Activated CD8-positive, alpha-beta memory T cell treated with anti-CD3 and anti-CD28 coated beads, Interleukin-2, amount 10 ng/mL, durations not matched to agents 7 days and 5 days (primary cell): ENCODE results near the gene PLPPR2. TPM values are rescaled to one million over a fixed set of nuclear protein-coding genes. Genes with fewer than 3 reads are reported as not detected.
A peak's percentile ranks its signal among the peaks of the same experiment; 100 is the strongest.
"Not testable (repeated sequence)": the region's sequence is repeated elsewhere in the genome, so short reads cannot be mapped to it uniquely, and the experiment has no call there.

Experiments used
- ATAC-seq: fragments of 150-1000 bp; cut with Tn5 transposase; one replicate; pipeline ENCODE4 v1.10.0; 2021; ENCODE audit warnings: moderate library complexity
- CTCF ChIA-PET: fragments of 350-600 bp; sonication (Branson Sonifier 250); formaldehyde crosslinking; loops from one replicate; lab custom pipeline; 2021; ENCODE audit warnings: antibody characterized with exemption; lab: Charles Lee
- DNase-seq: peaks from one replicate; pipeline ENCODE4 v3.0.0-alpha.2; 2020
- H3K27ac Mint-ChIP-seq: one replicate; pipeline ENCODE4 v1.8.0; 2021; ENCODE audit warnings: mild to moderate bottlenecking, mixed read lengths
- H3K27me3 Mint-ChIP-seq: one replicate; pipeline ENCODE4 v1.8.0; 2021; ENCODE audit warnings: mixed read lengths
- H3K36me3 Mint-ChIP-seq: one replicate; pipeline ENCODE4 v1.8.0; 2021; ENCODE audit warnings: mild to moderate bottlenecking, mixed read lengths
- H3K4me1 Mint-ChIP-seq: one replicate; pipeline ENCODE4 v1.8.0; 2021; ENCODE audit warnings: mixed read lengths
- H3K4me3 Mint-ChIP-seq: one replicate; pipeline ENCODE4 v1.8.0; 2021; ENCODE audit warnings: mild to moderate bottlenecking, moderate library complexity, mixed read lengths
- H3K9me3 Mint-ChIP-seq: one replicate; pipeline ENCODE4 v1.8.0; 2022; ENCODE audit warnings: low read depth, mixed read lengths
- total RNA-seq, 2 experiments: library from RNA; stranded (reverse); gene quantifications; one replicate each; pipeline ENCODE4 v1.2.3, GENCODE V29; 2021

PLPPR2 gene
- total RNA-seq, 2 experiments from 2014 or later = 0.87 to 1.3 TPM

DNA sequence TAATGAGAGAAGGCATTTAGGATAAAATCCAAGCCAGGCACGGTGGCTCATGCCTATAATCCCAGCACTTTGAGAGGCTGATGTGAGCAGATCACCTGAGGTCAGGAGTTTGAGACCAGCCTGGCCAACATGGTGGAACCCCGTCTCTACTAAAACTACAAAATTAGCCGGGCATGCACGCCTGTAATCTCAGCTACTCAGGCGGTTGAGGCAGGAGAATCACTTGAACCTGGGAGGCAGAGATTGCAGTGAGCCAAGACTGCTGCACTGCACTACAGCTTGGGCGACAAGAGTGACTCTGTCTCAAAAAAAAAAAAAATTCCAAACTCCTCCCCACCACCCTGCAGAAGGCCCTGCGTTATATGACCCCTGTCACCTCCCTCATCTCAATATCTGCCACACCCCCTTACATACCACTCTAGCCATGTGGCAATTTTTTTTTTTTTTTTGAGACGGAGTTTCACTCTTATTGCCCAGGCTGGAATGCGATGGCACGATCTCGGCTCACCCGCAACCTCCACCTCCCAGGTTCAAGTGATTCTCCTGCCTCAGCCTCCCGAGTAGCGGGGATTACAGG, 24.1 kb downstream of the PLPPR2 start:
- ATAC-seq, H3K27ac Mint-ChIP-seq, H3K4me3 Mint-ChIP-seq: not testable (repeated sequence)

GRCh38 chr19:11379857-11380350, 24.7 kb downstream of the PLPPR2 start:
- no peak for ATAC-seq
- Mint-ChIP-seq H3K4me1 (peaks cover 43% of the 10 kb centered on the region), H3K27me3 (peaks cover 18% of the 10 kb centered on the region), H3K9me3 (no peaks in the 10 kb centered on the region), H3K27ac (peak overlapping the region; percentile 97), H3K4me3 (peak overlapping the region; percentile 81), H3K36me3 (peaks cover 15% of the 10 kb centered on the region)
- DNase-seq = no peak
- CTCF ChIA-PET = interaction anchor here (2.1 to 5.0 kb wide), 8 partner anchors 11 to 126 kb away, joined by 8 to 61 read pairs (median 16); partner anchors contain the start of genes ELAVL3, ODAD3, PRKCSH and RAB3D

More for the DNA sequence above, 24.1 kb downstream of the PLPPR2 start:
- not testable (repeated sequence) for H3K9me3 Mint-ChIP-seq, DNase-seq
- H3K36me3 Mint-ChIP-seq = peaks cover 15% of the 10 kb centered on the region
- peaks cover 43% of the 10 kb centered on the region for H3K4me1 Mint-ChIP-seq
- CTCF ChIA-PET = interaction anchor here (2.6 to 5.0 kb wide), 4 partner anchors 11 to 85 kb away, joined by 15 to 61 read pairs (median 22); partner anchors contain the start of genes ODAD3, PRKCSH and RGL3
- peaks cover 13% of the 10 kb centered on the region for H3K27me3 Mint-ChIP-seq

DNA sequence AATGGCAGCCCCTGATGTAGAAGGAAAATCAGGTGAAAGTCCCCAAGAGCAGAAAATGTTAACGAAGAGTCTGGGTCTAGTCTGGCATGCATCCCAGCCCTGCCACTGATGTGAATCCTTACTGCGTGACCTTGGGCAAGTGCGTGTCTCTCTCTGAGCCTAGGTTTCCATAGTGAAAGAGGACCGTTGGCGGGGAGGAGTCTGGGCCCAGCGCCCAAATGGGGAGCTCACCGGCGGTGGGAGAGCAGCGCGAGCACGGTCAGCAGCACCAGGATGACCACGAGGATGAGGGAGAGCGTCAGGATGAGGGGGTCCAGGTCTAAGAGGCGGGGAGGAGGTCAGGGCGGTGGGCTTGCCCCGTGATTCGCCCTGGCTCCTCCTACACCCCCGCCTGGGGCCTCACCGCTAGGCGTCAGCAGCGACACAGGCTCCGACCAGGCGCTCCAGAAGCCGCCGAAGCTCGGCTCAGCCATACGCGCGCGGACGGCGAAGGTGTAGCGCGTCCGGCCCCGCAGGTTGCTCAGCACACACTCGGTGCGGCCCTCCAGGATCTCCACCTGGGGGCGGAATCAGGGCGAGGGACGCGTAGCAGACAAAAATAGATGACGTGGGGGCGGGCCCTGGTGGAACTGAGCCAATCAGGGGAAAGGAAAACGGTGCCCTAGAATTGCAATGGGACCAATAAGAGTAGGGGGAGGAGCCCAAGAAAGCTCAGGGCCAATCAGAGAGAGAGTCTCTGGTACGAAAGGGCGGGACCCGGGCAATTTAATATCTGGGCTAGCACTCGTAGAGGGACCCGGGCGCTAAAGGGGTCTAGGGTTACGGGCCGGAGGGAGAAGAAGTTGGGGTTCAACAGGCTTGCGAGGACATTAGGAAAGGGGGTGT, 25.7 kb downstream of the PLPPR2 start:
- CTCF ChIA-PET = interaction anchor here (0.6 to 5.0 kb wide), 49 partner anchors 8 to 517 kb away, joined by 3 to 61 read pairs (median 4); partner anchors contain the start of genes CCDC159, ECSIT, ELAVL3 and ELOF1
- peaks cover 15% of the 10 kb centered on the region for H3K36me3 Mint-ChIP-seq
- H3K4me1 Mint-ChIP-seq = peaks cover 39% of the 10 kb centered on the region
- H3K9me3 Mint-ChIP-seq = no peaks in the 10 kb centered on the region
- peak overlapping the region; percentile 97 for H3K27ac Mint-ChIP-seq
- ATAC-seq = peak; percentile 83
- peak overlapping the region; percentile 81 for H3K4me3 Mint-ChIP-seq
- peaks cover 19% of the 10 kb centered on the region for H3K27me3 Mint-ChIP-seq
- DNase-seq = peak; percentile 99

DNA sequence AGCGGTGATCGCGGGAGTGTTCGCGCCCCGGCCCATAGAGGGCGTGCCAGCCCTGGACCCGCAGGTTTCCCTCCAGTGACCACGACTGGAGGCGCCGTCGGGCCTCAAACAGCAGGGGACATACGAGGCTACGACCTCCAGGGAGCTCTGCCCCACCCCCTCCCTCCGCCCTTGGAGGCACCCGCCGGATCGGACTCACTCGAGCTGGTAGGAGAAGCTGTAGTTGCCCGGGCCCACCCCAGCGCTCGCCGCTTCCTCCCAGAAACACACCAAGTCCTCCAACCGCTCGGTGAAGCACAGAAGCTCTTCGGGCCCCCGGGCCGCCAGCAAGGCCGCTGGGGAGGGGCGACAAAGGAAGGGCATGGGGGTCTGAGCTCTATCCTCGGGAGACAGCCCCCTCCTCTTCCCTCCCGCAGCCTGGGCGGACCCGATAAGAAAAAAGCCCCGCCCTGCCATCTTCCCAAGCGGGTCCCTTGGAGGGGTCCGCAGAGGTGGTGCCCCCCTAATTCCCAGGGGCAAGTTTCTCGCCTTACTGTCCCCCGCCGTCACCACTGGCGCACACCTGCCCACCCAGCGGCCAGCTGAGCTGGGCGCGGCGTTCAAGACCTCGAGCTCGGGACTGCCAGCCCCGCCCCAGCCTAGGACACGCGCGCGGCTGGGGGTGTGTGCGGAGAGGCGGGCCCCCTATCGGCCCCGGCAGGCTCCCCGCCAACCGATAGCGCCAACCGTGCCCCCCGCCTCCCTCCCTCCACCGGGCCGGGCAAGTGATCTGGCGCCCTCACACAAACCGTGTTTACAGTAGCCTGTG, 27.9 kb downstream of the PLPPR2 start:
- no peak for ATAC-seq
- Mint-ChIP-seq H3K4me3 (peak overlapping the region; percentile 54), H3K4me1 (peaks cover 30% of the 10 kb centered on the region), H3K36me3 (peaks cover 5% of the 10 kb centered on the region), H3K27ac (peak overlapping the region; percentile 72), H3K27me3 (peaks cover 19% of the 10 kb centered on the region), H3K9me3 (no peaks in the 10 kb centered on the region)
- CTCF ChIA-PET = interaction anchor here (0.7 to 5.0 kb wide), 19 partner anchors 7 to 185 kb away, joined by 3 to 61 read pairs (median 4); partner anchors contain the start of genes CCDC159, ELAVL3, ELOF1 and PRKCSH
- peak; percentile 74 for DNase-seq

GRCh38 chr19:11383706-11384048, 28.4 kb downstream of the PLPPR2 start:
- no peak overlapping the region for H3K27ac Mint-ChIP-seq
- DNase-seq (no peak), ATAC-seq (no peak)
- H3K27me3 Mint-ChIP-seq = peaks cover 19% of the 10 kb centered on the region
- CTCF ChIA-PET = interaction anchor here (0.8 to 5.0 kb wide), 10 partner anchors 8 to 186 kb away, joined by 3 to 61 read pairs (median 5); partner anchors contain the start of genes ELAVL3, ELOF1 and RGL3
- H3K4me1 Mint-ChIP-seq = peaks cover 24% of the 10 kb centered on the region
- H3K4me3 Mint-ChIP-seq = no peak overlapping the region
- no peaks in the 10 kb centered on the region for H3K9me3 Mint-ChIP-seq
- H3K36me3 Mint-ChIP-seq = peaks cover 2% of the 10 kb centered on the region

DNA sequence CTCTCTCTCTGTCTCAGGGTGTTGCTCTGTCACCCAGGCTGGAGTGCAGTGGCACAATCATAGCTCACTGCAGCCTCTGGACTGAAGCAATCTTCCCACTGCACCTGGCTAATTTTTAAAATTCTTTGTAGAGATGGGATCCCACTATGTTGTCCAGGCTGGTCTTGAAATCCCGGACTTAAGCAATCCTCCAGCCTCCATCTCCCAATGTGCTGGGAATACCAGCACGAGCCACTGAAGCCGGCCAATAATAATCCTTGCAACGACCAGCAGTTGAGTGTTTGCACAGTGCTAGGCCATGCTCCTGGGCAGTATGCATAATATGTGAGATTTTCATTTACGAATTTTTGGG, 29.5 kb downstream of the PLPPR2 start:
- Mint-ChIP-seq H3K27me3 (peaks cover 19% of the 10 kb centered on the region), H3K36me3 (peaks cover 2% of the 10 kb centered on the region), H3K27ac (no peak overlapping the region), H3K4me1 (peaks cover 23% of the 10 kb centered on the region), H3K4me3 (no peak overlapping the region), H3K9me3 (no peaks in the 10 kb centered on the region)
- CTCF ChIA-PET = interaction anchor here (0.9 to 3.3 kb wide), 3 partner anchors 9 to 97 kb away, joined by 4 to 20 read pairs (median 7); partner anchors contain the start of gene ELAVL3
- DNase-seq (no peak), ATAC-seq (no peak)

GRCh38 chr19:11387162-11388034, 32.2 kb downstream of the PLPPR2 start:
- H3K27ac Mint-ChIP-seq = no peak overlapping the region
- no peaks in the 10 kb centered on the region for H3K36me3 Mint-ChIP-seq
- H3K4me3 Mint-ChIP-seq = no peak overlapping the region
- CTCF ChIA-PET = interaction anchor here (1.3 to 1.6 kb wide), 2 partner anchors 13 kb away, joined by 3 to 5 read pairs; partner anchors contain the start of gene SWSAP1
- H3K27me3 Mint-ChIP-seq = peaks cover 19% of the 10 kb centered on the region
- H3K4me1 Mint-ChIP-seq = peaks cover 9% of the 10 kb centered on the region
- no peaks in the 10 kb centered on the region for H3K9me3 Mint-ChIP-seq
- no peak for DNase-seq
- no peak for ATAC-seq

DNA sequence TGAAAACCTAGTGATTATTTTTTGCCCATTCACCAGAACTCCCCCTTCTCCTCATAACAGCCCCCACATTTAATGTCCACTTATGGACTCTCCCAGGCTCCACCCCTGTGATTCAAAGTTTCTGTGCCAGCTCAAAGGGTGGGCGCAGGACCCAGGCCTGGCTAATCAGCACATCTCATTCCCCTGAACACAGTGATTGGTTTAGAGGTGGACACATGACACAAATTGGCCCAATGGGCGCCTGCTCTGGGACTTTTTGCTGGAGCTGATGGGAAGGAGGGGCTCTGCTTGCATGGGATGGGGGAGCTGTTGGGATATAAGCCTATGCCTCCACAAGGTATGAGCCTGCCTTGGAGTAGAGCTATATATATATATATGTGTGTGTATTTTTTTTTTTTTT, 35.1 kb downstream of the PLPPR2 start:
- H3K4me1 Mint-ChIP-seq = peaks cover 6% of the 10 kb centered on the region
- no peak overlapping the region for H3K27ac Mint-ChIP-seq
- no peak for DNase-seq
- H3K9me3 Mint-ChIP-seq = no peaks in the 10 kb centered on the region
- H3K36me3 Mint-ChIP-seq = no peaks in the 10 kb centered on the region
- no peak for ATAC-seq
- no peak overlapping the region for H3K4me3 Mint-ChIP-seq
- no peaks in the 10 kb centered on the region for H3K27me3 Mint-ChIP-seq
- CTCF ChIA-PET = interaction anchor here (0.7 to 2.6 kb wide), 2 partner anchors 8 to 185 kb away, joined by 3 to 18 read pairs; no protein-coding TSS in a partner anchor

- CTCF ChIA-PET = interaction anchor here (0.7 to 2.6 kb wide), 2 partner anchors 9 to 186 kb away, joined by 3 to 18 read pairs; no protein-coding TSS in a partner anchor
- no peak overlapping the region for H3K27ac Mint-ChIP-seq
- H3K36me3 Mint-ChIP-seq = no peaks in the 10 kb centered on the region
- H3K4me1 Mint-ChIP-seq = peaks cover 6% of the 10 kb centered on the region
- H3K27me3 Mint-ChIP-seq = no peaks in the 10 kb centered on the region
- no peak for ATAC-seq
- no peak for DNase-seq
- H3K4me3 Mint-ChIP-seq = no peak overlapping the region
- no peaks in the 10 kb centered on the region for H3K9me3 Mint-ChIP-seq
Measured at GRCh38 chr19:11390933-11391680, 35.9 kb downstream of the PLPPR2 start.

- ATAC-seq (no peak), DNase-seq (no peak)
- Mint-ChIP-seq H3K4me3 (no peak overlapping the region), H3K27me3 (no peaks in the 10 kb centered on the region), H3K4me1 (peaks cover 2% of the 10 kb centered on the region), H3K36me3 (no peaks in the 10 kb centered on the region), H3K9me3 (no peaks in the 10 kb centered on the region), H3K27ac (no peak overlapping the region)
- CTCF ChIA-PET = interaction anchor here (0.9 kb wide), 1 partner anchor 16 kb away, joined by 3 read pairs; no protein-coding TSS in a partner anchor
Measured at GRCh38 chr19:11397089-11397610, 41.9 kb downstream of the PLPPR2 start.

DNA sequence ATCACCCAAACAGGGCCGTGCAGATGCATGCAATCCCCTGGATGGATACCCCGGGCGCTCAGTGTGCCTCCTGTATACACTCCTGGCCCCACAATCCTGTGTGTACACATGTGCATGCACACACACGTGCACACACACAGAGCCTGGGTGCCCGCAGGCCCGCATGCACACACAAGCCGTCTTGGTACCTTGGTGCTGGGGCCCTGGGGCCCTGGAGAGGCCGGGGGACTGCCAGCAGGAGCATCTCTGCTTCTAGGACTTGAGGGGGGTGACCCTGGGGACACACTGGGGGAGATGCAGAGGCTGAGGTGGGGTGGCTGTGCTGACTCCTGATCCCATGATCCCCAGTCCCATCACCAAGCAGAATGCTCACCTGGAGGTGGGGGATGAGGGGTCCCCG, 44.4 kb downstream of the PLPPR2 start:
- H3K9me3 Mint-ChIP-seq = no peaks in the 10 kb centered on the region
- H3K36me3 Mint-ChIP-seq = no peaks in the 10 kb centered on the region
- CTCF ChIA-PET = interaction anchor here (1.1 kb wide), 1 partner anchor 23 kb away, joined by 3 read pairs; no protein-coding TSS in a partner anchor
- H3K4me1 Mint-ChIP-seq = no peaks in the 10 kb centered on the region
- no peak overlapping the region for H3K27ac Mint-ChIP-seq
- ATAC-seq (no peak), DNase-seq (no peak)
- H3K27me3 Mint-ChIP-seq = peaks cover under 1% of the 10 kb centered on the region
- no peak overlapping the region for H3K4me3 Mint-ChIP-seq
